NAMALWA (cell line): ENCODE results near the gene LRP1B.
A peak's percentile ranks its signal among the peaks of the same experiment; 100 is the strongest.
"Not testable (repeated sequence)": the region's sequence is repeated elsewhere in the genome, so short reads cannot be mapped to it uniquely, and the experiment has no call there.

ENCODE experiments used
- DNase-seq: peaks from one replicate; pipeline ENCODE4 v3.0.0-alpha.2; 2015; ENCODE audit warnings: low spot score

The LRP1B gene

DNA sequence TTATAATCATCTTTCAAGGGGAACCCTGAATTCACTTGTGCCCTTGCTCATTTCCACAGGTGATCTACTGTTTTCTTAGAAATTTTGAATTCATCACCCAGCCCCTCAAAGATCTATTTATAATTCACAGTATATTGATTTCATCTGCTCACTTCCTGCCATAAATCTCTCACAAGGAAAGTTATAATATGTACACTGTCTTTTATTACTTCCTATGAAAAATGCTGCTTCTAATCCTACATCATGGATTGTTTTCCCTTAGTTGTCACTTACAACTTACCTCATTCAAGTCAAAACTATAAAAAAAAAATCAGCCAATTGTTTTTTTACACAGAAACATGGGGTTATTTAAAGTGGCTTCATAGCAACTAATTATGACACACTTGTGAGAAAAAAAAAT is 1443.0 kb downstream of the LRP1B start:
- no peak for DNase-seq

DNA sequence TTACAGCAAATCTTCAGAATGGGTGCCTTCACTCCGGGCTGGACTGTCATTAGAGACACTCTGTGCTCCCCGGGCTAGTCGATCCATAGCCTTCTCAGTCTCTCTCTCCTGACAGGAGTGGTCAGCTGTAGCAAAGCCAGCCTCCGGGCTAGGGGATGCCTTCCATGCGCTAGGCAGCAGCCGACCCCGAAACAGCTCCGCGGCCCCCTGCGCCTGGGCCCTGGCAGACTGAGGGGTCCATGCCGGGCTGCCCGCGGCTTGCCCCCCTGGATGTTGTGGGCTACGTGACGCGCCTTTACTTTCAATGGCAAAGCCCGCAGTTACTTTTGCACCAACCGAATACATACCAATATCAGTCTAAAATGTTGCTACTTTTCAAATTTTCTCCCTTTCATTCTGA is 1447.2 kb downstream of the LRP1B start:
- no peak for DNase-seq

DNA sequence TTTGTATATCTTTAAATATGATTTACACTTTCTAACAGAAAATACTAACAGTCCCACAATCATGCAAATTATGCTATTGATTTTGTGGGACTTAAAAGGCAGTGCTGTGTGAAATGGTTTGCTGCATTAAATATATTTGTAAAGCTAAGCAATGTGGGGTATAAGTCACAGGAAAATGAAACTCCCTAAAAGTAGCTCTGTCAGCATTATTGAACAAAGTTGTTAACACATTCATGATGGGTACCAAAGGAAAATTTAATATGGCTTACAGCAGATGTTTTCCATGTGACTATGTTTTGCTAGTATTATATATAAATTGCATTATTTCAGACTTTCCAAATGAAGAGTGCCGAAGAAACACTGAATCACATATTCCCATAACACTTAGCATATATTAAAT is 1450.0 kb downstream of the LRP1B start:
- no peak for DNase-seq

DNA sequence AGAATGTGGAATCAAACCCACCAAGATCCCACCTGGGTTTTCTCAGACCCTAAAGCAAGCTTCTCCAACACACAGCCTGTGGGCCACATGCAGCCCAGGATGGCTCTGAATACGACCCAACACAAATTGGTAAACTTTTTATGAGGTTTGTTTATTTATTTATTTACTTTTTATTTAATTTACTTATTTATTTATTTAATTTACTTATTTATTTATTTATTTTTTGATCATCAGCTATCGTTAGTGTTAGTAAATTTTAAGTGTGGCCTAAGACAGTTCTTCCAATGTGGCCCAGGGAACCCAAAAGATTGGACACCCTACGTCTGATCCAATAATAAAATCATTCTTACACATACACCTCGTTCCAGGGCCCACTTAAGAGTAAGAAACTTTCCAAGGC is 1451.1 kb downstream of the LRP1B start:
- no peak for DNase-seq

DNA sequence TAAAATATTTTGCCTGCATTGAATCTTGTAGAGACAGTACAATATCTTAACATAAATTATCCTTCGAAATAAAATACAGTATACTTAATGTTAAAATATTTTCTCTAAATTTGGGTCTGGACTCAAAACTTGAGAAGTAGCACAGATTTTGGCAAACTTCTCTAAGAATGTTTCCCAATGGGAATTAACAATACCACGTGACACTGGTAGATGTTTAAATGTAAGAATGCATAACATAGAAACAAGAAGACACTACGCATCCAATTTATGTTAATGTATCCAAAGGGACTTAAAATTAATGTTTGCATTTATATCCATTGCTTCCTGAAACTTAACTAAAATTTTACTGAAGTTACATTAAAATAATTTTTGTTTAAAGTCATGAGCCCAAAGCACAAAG is 1460.9 kb downstream of the LRP1B start:
- no peak for DNase-seq

DNA sequence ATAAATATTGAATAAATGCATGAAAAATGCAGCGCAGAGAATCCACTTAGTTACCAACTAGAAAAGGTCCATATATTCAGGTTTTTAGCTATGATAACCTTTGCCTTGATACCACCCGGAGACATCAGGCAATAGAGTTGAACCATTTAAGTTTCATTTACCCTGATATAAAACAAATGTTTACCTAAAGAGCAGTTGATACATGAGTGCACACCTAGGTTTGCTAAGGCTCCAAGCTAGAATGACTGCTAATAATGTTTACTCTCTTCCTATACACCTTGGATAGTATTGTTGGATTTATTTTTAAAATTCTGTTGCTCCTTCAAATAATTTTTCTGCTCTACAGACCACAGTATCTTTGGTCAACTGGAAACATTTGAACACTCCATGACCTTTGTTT is 1463.6 kb downstream of the LRP1B start:
- DNase-seq: no peak

DNA sequence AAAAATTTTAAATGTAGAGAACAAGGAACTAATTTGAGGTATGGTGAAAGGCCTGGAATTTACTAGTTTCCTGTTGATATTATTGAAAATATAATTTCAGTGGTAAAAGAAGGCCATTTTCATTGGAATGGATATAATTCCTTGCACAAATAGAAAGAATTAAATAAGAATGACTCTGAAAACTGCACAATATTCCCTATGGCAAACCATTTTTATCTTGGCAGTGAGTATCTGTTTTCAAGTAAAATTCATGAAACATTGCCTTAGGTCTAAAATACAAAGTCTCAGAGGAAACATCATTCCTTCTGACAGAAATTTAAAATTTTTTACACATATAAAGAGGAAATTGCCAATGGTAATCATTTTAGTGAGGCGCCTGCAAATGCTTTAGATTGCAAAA is 1468.3 kb downstream of the LRP1B start:
- DNase-seq: no peak

DNA sequence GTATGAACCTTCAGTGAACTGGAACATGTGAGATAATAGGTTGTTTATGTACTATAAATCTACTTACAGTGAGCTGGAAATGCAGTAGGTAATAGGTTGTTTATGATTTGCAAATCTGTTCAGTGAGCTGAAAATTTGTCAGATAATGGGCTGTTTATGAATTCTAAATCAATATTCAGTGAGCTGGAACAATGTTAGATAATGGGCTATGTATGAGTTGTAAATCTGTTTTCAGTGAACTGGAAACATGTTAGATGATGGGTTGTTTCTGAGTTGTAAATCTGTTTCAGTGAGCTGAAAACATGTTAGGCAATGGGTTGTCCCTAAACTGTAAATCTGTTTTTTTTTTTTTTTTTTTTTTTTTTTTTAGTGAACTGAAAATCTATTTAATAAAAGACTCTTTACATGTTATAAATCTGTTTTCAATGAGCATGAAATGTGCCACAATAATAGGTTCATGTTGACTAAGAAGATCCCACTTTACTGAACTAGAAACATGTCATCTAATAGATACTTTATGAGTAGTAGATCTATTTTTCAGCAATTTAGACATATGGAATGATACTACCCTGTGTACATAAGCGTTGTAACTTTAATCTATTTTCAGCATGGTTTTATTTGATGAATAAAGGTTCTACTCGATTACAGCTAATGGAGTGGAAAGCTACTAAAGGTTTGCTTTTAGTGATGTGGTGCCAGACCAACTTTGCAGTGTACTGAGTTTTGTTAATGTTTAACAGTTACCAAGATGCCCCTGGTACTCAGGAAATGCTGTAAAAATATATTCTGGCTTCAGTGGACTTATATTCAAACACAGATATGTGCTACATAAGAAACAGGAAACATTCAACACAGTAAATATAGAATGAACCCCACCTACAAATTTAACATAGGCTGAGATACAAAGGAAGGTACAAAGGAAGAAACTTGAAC is 1471.8 kb downstream of the LRP1B start:
- DNase-seq: no peak

DNA sequence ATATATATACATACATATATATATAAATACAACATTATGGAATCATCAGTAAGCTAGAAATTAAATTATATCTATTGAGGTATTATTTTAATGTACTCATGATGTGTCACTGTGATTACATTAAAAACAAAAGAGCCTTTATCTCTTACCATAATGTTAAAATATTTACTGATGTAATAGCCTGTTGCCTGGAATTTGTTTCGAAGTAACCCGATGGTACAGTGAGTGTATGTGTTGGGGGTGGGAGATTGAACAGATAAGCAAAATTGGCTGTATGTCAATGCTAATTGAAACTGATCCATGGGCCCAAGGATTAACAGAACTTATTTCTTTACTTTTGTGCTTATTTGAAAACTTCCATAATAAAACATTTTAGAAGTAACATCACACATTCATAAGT is 1473.2 kb downstream of the LRP1B start:
- no peak for DNase-seq

DNA sequence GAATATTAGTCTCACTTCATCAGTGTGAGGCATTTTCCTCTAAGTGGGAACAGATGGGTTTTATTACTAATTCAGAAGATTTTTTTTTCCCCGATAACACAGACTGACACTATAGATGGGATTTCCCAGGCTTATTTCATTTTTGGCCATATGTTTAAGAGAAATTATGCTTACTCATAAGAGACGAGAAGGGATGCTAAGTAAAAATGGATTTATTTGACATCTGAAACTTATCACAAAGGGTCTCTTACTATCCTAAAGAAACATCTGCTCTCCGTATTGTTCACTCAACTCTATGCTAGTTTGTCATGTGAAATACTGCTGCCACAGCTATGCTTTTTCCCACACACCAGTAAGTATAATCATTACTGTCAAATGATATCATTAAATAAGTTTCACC is 1476.3 kb downstream of the LRP1B start:
- no peak for DNase-seq

DNA sequence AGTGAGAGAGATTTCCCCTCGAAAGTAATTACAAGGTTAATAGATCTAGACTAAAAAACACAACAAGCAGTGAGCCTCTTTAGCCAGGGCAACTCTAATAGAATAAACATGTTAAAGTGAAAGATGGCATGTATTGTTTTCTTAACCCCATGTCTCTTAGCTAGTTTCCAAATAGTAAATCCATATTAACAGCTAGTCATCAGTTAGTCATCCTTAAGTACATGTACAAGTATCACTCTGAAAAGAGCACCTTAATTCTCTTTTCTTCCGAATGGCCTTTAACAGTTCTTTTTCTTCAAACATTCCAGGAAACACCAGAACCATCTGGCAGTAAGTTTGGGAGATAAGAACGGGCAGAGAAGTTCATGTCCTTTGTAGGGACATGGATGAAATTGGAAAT is 1480.0 kb downstream of the LRP1B start:
- no peak for DNase-seq

DNA sequence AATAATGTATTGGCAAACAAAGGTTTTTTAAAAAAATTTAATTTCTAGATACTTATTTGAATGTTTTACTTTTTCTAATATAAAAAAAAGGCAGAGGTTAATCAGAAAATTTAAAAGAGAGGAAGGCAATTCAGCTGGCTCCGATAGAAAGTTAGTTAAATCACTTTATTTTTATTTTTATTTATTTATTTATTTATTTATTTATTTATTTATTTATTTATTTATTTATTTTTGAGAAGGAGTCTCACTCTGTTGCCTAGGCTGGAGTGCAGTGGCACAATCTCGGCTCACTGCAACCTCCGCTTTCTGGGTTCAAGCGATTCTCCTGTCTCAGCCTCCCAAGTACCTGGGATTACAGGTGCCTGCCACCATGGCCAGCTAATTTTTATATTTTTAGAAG is 1480.7 kb downstream of the LRP1B start:
- not testable (repeated sequence) for DNase-seq

DNA sequence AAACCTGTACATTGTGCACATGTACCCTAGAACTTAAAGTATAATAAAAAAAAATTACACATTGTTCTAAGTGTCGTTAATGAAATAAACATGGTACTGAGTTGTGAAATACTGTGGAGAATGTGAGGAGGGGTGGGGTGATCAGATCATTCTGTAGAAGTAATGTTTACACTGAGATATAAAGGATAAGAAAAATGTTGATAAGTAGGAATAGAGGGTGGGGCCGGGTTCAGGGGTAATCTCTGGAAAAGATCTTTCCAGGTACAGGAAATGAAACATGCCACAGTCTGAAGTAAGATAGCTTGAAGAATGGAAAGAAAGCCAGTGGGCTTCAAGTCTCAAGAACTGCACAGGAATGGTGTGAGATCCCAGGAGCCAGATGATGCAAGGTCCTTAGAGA is 1482.4 kb downstream of the LRP1B start:
- DNase-seq: no peak

DNA sequence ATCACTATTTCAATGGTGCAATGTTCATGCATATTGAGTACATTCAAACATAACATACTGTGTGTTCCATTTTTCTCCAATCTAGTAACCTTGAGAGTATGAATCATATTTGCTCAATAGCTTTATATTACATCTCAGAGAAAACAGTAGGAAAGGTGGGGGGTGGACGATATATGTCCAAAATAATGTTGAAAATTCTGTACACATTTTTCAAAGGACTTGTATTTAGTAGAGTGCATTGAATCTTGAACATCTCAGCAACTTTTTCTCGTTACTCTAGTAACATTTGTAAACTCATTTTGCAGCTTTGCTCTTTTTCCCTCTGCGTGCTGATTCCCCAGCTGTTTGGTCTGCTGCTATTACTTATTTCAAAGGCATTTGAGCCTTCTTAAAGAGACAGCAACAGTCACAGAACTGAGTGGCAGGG is 1487.0 kb downstream of the LRP1B start:
- DNase-seq: no peak

DNA sequence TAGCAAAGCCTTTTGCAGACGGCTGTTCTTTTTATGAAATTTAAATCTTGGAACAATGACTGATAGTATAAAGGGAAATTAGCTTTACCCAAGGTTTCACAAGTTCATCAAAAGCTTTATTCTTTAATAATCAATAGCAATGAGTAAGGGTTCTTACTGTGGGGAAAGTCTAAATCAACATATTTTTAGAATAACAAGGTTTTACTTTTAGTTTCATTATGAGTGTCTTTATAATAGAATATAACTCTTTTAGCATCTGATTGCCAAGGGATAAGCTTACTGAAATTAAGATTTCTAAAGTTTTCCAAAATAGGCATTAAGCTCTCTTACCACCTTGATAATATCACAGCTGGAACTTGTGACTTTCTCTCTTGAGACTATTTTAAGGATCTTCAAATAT is 1489.7 kb downstream of the LRP1B start:
- no peak for DNase-seq

DNA sequence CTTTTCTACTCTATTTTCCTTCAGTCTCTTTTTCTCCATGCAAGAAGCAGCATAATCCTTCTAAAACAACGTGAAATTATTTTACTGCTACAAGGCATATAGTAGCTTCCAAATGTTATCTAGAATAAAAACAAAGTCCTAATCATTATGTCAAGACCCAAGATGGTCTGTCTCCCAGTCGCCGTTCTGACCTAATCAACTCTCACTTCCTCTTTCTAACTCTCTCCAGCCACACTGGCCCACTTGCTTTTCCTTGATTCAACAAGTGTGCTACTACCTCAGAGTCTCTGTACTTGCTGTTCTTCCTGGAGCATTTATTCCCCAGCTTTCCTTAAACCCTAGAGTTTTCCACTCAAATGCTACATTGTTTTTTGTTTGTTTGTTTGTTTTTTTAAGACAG is 1491.2 kb downstream of the LRP1B start:
- DNase-seq: peak; percentile 34

DNA sequence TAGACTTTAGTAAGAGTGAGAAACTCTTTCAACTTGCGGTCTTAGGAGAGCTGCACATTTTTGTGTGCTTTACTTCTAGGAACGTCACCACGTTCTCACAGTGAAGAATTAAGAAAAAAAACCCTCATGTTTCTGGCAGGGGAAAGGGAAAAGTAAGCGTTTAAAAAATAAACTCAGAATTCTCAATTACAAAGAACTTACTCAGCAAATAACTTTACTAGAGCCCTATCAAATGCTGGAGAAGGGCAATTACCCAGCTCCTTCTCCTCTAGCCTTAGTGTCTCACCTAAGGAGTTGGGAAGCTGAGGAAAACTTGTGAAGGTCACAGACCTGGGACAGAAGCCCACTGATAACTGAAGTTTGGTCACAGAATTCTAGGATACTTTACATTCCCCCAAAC is 1500.3 kb downstream of the LRP1B start:
- DNase-seq: no peak

DNA sequence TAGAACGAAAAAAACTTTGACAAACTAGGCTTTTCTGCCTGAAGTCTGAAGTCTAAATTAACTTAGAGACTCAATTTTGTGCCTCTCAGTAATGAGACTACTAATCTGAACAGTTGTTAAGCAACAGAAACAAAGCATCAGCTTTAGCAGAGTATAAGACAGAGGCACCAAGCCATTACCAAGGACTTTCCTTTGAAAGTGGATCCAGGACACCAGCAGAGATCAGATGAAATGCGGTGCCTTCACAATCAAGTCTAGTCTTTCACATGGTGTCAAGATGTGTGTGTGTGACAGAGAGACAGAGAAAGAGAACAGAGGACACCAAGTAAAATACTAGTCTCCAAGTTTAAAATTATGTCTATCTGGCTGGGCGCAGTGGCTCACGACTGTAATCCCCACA is 1502.9 kb downstream of the LRP1B start:
- no peak for DNase-seq

DNA sequence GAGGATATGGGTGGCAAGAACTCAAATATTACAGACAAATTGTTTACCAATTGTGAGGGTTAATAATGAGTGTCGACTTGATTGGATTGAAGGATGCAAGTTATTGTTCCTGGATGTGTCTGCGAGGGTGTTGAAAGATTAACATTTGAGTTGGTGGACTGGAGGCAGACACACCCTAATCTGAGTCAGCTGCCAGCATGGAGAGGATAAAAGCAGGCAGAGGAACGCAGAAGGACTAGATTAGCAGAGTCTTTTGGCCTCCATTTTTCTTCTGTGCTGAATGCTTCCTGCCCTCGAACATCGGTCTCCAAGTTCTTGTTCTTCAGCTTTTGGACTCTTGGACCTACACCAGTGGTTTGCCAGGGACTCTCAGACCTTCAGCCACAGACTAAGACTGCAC is 1503.7 kb downstream of the LRP1B start:
- no peak for DNase-seq

DNA sequence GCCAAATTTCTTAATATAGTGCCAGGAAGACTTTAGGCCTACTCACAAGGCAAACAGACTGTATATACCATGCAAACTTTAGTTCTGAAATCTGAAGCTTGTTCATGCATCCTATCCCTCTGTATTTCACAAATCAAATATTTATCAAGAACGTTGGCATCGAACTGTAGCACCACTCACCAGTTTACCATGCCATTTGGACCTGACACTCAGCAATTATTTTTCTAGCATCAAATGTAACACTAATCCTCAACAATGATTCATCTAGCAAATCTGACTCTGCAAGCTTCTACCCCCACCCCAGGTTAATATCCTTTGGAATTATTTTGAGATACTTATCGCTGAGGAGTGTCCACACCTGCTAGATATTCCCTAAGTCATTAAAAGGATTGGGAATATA is 1506.6 kb downstream of the LRP1B start:
- no peak for DNase-seq

DNA sequence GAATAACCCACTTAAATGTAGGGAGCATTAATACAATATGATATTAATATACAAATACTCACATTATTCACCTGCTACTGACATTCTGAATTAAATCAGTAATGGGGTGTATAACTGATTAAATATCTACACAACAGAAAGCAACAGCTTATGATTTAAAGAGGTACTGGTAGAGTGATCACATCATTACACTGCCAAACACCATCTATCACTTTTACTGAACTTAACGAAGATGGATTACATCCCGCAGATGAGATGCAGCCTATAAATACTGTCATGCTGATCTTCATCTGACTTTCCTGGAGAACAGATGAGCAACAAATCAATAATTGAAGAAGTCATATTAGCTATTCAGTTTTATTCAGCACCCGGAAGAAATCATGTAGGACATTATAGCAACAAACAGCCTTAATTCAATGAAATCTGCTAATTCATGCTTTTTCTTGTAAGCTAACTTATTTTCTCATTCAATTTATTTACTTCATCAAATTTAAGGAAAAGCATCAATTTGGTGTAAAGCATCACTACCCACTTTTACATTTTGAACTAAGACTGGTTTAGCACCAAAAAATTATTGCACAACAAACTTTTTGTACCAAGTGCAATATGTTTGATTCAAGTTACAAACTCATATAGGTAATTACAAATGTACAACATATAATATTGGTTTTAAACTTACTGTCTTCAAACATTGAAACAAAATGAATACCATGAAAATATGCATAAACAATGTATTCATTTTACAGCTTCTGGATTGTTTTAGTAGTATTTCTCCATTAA is 1509.0 kb downstream of the LRP1B start:
- DNase-seq: no peak

DNA sequence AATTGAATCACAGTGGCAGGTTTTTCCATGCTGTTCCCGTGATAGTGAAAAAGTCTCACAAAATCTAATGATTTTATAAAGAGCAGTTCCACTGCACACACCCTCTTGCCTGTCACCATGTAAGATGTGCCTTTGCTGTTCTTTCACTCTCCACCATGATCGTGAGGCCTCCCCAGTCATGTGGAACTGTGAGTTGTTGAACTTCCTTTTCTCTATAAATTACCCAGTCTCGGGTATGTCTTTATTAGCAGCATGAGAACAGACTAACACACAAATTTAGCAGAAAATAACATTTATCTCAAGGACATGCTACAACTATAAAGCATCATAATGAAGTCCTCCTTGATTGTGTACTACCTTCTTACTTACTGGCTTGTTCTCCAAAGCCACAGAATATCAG is 1526.0 kb downstream of the LRP1B start:
- DNase-seq: peak; percentile 6

DNA sequence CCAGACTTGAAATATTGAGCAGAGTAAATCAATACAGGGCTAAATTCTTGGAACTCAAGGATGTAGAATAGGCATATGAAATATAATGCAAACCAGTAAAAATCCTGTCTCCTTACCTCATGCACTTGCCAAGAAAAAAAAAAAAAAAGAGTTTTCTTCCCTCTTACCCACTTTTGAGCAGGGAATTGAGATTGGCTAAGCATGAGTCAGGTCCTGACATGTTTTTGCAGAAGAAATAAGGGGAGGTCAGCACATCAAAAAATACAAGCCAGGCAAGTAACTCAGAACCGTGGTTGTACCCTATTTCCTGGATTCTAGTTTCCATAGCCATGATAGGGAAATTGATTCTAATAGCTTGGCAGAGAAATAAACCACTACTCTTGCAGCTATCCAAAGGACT is 1526.7 kb downstream of the LRP1B start:
- DNase-seq: no peak
